GM21381 (cell line): ENCODE data around the gene RAPGEF2.
"Not testable (repeated sequence)": the region's sequence is repeated elsewhere in the genome, so short reads cannot be mapped to it uniquely, and the experiment has no call there.

ENCODE experiments used
- ATAC-seq: cut with Tn5 transposase; IDR thresholded peaks from one replicate; pipeline ENCODE4 v1.9.1; 2021; ENCODE audit warnings: mild to moderate bottlenecking, moderate library complexity; ENCODE audit not compliant: unreplicated experiment

RAPGEF2 gene

DNA sequence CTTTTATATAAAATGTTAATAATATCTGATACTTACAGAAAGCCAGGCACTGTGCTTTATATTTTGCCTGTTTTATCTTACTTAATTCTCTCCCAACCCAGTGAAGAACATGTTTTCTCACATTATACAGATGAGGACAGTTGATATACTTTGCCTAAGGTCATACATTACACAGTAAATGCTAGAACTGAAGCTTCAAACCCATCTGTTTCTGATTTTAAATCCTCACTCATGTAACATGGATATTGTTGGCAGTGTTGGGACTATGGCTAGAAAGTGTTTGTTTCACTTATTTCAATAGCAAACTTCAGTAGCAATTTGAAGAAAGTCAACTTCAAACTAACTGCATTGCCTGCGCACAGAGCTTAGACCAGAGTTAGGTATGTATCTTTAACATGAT lies 57.4 kb downstream of the RAPGEF2 start:
- ATAC-seq, result no peak

GRCh38 chr4:159161436-159161835 lies 58.6 kb downstream of the RAPGEF2 start:
- not testable (repeated sequence) for ATAC-seq

DNA sequence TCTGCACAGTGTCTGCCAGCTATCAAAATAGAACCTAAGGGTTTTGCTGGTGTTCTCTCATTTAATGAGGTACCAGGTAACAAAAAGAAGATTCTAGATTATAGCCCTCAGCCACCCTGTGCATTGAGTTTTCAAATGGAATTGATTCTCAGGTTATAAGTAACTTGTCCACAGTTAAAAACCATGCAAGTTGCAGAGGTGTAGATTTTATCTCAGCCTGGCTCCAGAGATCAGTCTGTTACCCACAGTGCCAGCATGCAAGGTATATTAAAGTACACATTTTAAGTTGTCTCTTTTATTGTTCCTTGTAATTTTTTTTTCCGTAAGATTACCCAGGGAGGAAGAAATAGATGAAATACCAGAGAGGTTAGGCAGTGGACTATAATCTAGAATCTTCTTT lies 59.7 kb downstream of the RAPGEF2 start:
- no peak for ATAC-seq

DNA sequence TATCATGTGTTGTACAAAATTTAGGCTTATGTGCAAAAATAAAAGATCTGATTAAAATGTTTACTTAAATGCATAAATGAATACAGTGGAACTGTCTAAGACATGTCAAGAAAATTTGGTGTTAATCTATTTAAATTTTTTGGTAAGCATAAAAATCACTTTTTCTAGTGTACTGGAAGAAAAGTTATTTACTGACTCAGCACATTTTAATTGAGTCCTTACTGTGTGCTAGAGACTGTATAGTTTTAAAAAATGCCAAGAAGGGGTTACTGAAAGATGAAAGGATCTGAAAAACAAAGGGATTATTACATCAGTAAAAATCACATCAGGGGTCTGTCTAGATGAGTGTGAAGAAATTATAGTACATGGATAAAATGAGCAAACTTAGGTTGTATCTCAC lies 60.6 kb downstream of the RAPGEF2 start:
- ATAC-seq, result no peak

DNA sequence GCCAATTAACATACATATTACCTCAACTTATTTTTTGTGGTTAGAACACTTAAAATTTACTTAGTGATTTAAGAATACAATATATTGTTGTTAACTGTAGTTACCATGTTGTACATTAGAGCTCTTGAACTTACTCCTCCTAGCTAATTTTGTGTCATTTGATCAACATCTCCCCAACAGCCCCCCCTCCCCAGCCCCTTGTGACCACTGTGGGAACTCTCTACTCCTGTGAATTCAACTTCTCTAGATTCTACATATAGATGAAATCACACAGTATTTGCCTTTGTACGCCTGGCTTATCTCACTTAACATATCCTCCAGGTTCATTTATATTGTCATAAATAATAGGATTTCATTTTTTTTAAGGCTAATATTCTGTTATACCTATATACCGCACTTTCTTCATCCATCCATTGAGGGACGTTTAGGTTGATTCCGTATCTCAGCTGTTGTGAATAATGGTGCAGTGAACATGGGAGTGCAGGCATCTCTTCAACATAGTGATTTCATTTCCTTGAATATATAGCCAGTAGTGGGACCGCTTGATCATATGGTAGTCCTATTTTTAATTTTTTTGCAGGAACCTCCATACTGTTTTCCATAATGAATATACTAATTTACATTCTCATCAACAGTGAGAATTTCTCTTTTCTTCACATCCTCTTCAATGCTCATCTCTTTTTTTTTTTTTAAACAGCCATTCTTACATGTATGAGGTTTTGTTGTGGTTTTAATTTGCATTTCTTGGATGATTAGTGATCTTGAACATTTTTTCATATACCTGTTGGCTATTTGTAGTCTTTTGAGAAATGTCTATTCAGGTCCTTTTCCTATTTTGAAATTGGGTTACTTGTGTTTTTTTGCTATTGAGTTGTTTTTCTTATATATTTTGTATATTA lies 66.8 kb downstream of the RAPGEF2 start:
- peak; percentile 55 for ATAC-seq

- no peak for ATAC-seq
Observed at GRCh38 chr4:159171287-159171686, 68.4 kb downstream of the RAPGEF2 start.

DNA sequence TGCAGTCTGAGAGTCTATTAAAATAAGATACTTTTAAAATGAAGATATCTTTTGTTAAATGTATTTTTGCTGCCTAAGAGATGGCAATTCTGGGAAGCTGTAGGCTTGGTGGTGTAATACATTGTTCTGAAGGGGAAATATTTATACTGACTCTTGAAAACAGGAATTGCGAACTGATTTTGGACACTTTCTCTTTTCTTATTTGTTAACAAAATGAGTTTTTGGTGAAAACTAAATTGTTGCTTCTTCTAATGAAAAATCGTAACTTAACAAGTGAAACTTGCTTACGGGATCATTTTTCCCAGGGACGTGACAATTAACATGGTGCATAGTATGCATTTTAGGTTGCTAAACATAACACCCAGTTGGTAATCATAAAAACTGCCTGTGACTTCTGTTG lies 71.0 kb downstream of the RAPGEF2 start:
- ATAC-seq, result no peak

DNA sequence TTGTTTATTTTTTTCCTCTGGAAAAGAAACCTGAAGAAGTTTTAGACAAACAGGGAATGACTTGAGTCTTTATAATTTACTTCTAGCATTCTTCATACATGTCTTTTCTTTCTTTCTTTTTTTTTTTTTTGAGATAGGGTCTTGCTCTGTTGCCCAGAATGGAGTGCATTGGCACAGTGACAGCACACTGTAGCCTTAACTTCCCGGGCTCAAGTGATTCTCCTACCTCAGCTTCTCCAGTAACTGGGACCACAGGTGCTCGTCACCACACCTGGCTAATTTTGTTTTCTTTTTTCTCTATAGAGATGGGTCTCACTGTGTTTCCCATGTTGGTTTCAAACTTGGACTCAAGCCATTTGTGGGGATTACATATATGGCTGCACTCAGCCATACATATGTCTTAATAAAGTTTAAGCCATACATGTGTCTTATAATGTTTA lies 71.8 kb downstream of the RAPGEF2 start:
- no peak for ATAC-seq

- peak; percentile 46 for ATAC-seq
Observed at GRCh38 chr4:159175085-159175988, 72.5 kb downstream of the RAPGEF2 start.

DNA sequence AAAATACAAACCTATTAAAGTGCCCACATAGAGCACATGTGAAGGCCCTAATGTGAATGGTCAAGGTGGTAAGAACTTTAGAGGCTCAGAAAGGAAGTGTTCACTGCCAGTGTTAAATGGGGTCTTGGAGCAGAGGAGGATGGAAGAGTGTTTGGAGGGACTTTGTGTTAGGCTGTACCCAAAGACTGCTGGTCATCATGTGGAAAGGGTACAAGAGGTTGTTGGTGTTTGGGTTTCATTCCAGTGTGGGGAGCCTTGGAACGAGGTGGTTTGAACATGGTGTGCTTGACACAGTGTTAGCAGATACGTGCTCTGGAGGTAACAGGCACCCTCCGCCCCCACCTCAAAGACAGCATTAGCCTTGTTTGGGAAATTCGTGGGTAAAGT lies 73.1 kb downstream of the RAPGEF2 start:
- ATAC-seq, result no peak

- ATAC-seq, result peak; percentile 38
Observed at GRCh38 chr4:159177265-159178150, 74.6 kb downstream of the RAPGEF2 start.

DNA sequence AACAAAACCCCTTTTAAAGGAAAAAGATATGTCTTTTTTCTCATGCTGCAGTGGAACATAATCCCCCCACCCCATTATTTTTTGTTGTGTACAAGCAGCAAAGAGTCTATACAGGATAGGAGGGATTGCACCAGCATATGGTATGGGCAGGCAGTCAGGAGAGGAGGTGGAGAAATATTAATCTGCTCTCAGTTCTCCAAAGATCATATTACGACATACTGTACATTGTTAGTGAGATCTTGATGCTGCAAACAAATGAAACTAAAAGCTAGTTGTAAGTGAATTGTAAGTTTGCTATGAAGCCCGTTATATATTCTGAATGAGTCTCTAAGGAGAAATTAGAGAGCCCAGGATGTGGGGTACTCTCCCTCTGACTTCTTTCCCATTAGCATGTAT lies 75.3 kb downstream of the RAPGEF2 start:
- ATAC-seq, result peak; percentile 34

- no peak for ATAC-seq
Observed at GRCh38 chr4:159178979-159179969, 76.4 kb downstream of the RAPGEF2 start.

DNA sequence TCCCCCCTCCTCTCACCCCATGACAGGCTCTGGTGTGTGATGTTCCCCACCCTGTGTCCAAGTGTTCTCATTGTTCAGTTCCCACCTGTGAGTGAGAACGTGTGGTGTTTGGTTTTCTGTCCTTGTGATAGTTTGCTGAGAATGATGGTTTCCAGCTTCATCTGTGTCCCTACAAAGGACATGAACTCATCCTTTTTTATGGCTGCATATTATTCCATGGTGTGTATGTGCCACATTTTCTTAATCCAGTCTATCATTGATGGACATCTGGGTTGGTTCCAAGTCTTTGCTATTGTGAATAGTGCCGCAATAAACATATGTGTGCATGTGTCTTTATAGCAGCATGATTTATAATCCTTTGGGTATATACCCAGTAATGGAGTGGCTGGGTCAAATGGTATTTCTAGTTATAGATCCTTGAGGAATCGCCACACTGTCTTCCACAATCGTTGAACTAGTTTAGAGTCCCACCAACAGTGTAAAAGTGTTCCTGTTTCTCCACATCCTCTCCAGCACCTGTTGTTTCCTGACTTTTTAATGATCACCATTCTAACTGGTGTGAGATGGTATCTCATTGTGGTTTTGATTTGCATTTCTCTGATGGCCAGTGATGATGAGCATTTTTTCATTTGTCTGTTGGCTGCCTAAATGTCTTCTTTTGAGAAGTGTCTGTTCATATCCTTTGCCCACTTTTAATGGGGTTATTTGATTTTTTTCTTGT lies 81.2 kb downstream of the RAPGEF2 start:
- ATAC-seq, result not testable (repeated sequence)

DNA sequence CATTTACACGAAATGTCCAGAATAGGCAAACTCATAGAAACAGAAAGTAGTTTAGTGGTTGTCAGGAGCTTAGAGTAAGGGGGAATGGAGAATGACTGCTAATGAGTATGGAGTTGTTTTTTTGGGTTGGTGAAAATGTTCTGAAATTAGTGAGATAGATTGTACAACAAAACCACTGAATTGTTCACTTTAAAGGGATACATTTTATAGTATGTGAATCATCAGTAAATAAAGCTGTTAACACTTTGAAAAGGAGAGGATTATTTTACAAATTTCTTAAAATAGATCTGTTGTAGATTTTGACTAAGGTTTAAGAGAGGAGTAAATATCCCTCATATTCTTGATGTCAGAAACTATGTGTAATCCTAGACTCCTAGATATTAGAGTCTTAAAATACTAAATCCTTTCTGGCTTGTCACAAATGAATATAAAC lies 82.7 kb downstream of the RAPGEF2 start:
- ATAC-seq, result no peak

DNA sequence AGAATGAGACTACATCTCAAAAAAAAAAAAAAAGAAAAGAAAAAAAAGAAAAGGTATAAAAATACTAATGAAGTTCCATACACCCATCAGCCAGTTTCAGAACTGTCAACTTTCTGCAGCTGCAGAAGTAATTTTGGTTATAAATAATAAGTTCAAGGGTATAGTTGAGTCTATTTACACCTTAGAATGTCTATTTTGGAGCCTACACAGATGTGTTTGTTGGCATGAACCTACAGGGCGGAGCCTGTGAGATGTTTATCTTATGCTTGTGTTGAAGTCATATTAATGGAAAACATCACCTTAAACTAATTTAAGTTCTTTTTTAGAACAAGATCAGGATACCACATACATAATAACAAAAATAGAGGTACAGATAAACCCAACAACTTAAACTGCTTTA lies 85.8 kb downstream of the RAPGEF2 start:
- ATAC-seq, result no peak

DNA sequence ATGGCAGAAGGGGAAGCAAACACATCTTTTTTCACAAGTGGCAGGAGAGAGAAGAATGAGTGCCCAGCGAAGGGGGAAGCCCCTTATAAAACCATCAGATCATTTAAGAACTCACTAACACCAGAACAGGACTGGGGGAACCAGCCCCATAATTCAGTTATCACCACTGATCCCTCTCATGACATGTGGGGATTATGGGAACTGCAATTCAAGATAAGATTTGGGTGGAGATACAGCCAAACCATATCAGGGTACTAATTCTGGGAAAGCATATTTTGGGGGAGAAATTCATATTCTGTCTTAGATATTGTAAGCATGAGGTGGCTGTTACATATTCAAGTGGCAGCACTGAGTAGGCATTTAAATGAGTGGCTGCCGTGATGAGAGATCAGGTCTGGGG lies 87.8 kb downstream of the RAPGEF2 start:
- no peak for ATAC-seq

DNA sequence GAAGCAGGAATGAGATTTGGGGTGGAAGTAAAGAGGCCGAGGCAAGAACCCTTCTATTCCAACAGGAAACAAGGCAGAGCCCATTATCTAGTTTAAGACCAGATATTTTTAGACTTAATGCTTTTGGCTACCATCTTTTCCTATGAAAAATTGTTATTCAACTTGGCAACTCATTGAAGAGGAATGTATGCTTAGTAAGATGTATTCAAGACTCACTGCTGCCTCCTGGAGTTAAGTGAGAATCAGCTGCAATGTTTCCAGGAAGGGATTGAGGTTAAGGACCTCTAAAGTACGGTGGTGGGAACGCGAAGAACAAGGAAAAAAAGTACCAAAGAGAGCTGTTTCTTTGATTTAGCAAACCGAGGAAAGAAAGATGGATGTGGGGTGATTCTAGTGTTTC lies 89.1 kb downstream of the RAPGEF2 start:
- no peak for ATAC-seq
